Lower leg skin (tissue), 4 donors: ENCODE results near the gene SLC44A5. TPM values are rescaled to one million over a fixed set of nuclear protein-coding genes. Genes with fewer than 3 reads are reported as not detected.
"Not testable (repeated sequence)": the region's sequence is repeated elsewhere in the genome, so short reads cannot be mapped to it uniquely, and the experiment has no call there.

Experiments
- DNase-seq, 2 donors: peaks; one replicate each; pipeline ENCODE4 v3.0.0-alpha.2; 2019; ENCODE audit warnings: low spot score in 2 of 2
- H3K4me3 ChIP-seq: fragments of 200-600 bp; sonication (generic); 2 replicates; pipeline ENCODE4 v1.5.1; 2017; ENCODE audit warnings: mild to moderate bottlenecking, low read depth; ENCODE audit not compliant: poor library complexity, severe bottlenecking
- CTCF ChIP-seq, 3 donors: fragments of 450-650 bp; IDR thresholded peaks; one replicate each; pipeline ENCODE4 v1.5.1; 2016; ENCODE audit warnings: antibody characterized with exemption in 3 of 3, mild to moderate bottlenecking in 3 of 3, moderate library complexity in 2 of 3
- POLR2A ChIP-seq, 2 donors: fragments of 450-650 bp; IDR thresholded peaks; one replicate each; pipeline ENCODE4 v1.6.1; 2016 to 2017; ENCODE audit warnings: antibody characterized with exemption in 2 of 2, mild to moderate bottlenecking in 1 of 2, moderate library complexity in 1 of 2
- WGBS, 2 donors: methylation state at CpG; one replicate each; pipeline ENCODE4 v1.1.5; 2018; 5-methylcytosine and 5-hydroxymethylcytosine counted together
- intact Hi-C: fragments of 100-400 bp; cut with DNase I; formaldehyde crosslinking; loops from one replicate; pipeline ENCODE4 v1.15.0; 2023; ENCODE audit warnings: low total_unique reads
- total RNA-seq, 4 donors: library from RNA; depleted of rRNA; stranded (reverse); fragments of >200 nt; gene quantifications; one replicate each; pipeline ENCODE4 v1.1.0, GENCODE V29; 2016

SLC44A5 gene
- total RNA-seq, 4 donors from 2014 or later = 0.39 to 25.4 (median 7.7) TPM

GRCh38 chr1:75265792-75266191 is 345.1 kb downstream of the SLC44A5 start:
- no peak for TF ChIP-seq POLR2A (IDR thresholded peaks at IDR 0.05)
- no peak for TF ChIP-seq CTCF (IDR thresholded peaks at IDR 0.05)
- 5 to 10% methylated on average over 6 of the region's 6 CpGs for WGBS, 2 donors
- H3K4me3 ChIP-seq = no peak overlapping the region
- intact Hi-C loops = no loop called here
- DNase-seq = no peak

DNA sequence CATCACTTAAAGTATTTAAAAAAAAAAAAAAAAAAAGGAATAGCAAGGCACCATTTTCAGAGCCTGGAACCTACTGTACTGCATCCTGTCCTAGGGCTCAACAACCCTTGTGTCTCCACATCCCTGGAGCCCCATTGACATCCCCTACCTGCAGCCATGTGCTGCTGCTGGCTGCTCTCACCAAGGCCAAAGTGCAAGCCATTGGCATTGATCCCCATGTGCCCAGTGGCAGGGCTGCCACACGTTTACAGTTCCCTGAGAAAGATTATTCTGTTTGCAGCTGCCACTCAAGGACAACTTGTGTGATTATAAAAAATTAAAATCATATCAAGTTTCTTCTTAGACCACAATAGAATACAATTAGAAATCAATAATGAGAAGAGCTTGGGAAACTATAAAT is 346.8 kb downstream of the SLC44A5 start:
- intact Hi-C loops = no loop called here
- DNase-seq = no peak
- 20 to 32% methylated on average over 1 of the region's 1 CpG for WGBS, 2 donors
- H3K4me3 ChIP-seq = no peak overlapping the region
- TF ChIP-seq POLR2A (IDR thresholded peaks at IDR 0.05) (no peak), CTCF (IDR thresholded peaks at IDR 0.05) (no peak)

GRCh38 chr1:75263616-75264015 is 347.3 kb downstream of the SLC44A5 start:
- DNase-seq, H3K4me3 ChIP-seq, intact Hi-C loops: not testable (repeated sequence)
- 85 to 95% methylated on average over 2 of the region's 2 CpGs for WGBS, 2 donors

GRCh38 chr1:75261946-75262345 is 349.0 kb downstream of the SLC44A5 start:
- 76 to 78% methylated on average over 2 of the region's 2 CpGs for WGBS, 2 donors
- DNase-seq, intact Hi-C loops, H3K4me3 ChIP-seq: not testable (repeated sequence)

GRCh38 chr1:75258351-75258750 is 352.6 kb downstream of the SLC44A5 start:
- no peak for DNase-seq
- no peak for TF ChIP-seq CTCF (IDR thresholded peaks at IDR 0.05)
- no peak for TF ChIP-seq POLR2A (IDR thresholded peaks at IDR 0.05)
- 81 to 97% methylated on average over 4 of the region's 4 CpGs for WGBS, 2 donors
- intact Hi-C loops = no loop called here
- no peak overlapping the region for H3K4me3 ChIP-seq

- DNase-seq = no peak
- intact Hi-C loops = no loop called here
- TF ChIP-seq POLR2A (IDR thresholded peaks at IDR 0.05) = no peak
- no peak for TF ChIP-seq CTCF (IDR thresholded peaks at IDR 0.05)
- no peak overlapping the region for H3K4me3 ChIP-seq
- 37 to 52% methylated on average over 2 of the region's 2 CpGs for WGBS, 2 donors
Observed at GRCh38 chr1:75257424-75257823, 353.5 kb downstream of the SLC44A5 start.

GRCh38 chr1:75250114-75250513 is 360.8 kb downstream of the SLC44A5 start:
- DNase-seq, H3K4me3 ChIP-seq, intact Hi-C loops: not testable (repeated sequence)
- 82 to 83% methylated on average over 4 of the region's 4 CpGs for WGBS, 2 donors
